IPS DF 4.7 (cell line): ENCODE results near the gene ERC1.

Experiments used
- DNase-seq: peaks from one replicate; pipeline ENCODE4 v3.0.0-alpha.2; 2013; ENCODE audit warnings: low spot score; ENCODE audit errors: extremely low read depth

ERC1 gene

DNA sequence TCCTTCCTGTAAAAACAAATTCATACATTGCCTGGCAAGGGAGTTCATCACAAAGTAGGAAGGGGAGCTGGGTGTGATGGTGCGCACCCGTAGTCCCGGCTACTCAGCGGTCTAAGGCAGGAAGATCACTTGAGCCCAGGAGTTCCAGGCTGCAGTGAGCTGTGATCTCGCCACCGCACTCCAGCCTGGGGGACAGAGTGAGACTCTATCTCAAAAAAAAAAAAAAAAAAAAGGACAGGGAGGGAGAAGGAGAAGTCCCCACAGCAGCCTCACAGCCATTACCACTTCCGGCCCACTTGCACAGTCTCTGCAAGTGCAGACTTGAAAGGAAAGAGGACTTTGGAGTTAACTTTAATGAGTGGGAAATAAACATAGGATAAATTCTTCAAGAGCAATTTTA is 482.4 kb downstream of the ERC1 start:
- no peak for DNase-seq

DNA sequence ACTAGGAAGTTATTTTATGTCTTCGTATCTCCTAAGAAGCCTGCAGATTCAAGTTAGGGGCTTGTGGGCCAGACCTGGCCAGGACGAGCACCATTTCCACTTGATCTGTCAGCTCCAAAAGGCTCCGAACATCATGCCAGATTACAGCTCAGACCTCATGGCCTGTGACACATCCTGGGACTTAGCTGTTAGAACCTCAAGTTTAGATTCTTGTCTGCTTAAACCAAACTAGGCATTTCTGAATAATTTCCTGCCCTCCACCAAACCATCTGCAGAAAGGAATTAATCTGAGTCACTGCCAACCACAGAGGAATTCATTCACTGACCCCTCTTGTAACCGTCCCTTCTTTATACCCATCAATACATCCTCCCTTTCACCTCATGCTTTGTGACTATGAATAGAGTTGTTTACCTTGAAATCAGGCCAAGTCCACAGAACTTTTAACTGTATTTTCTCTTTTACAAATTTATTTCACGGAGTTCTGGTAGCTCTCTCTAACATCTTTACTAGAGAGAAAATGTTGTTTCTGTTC is 483.1 kb downstream of the ERC1 start:
- DNase-seq, result no peak

DNA sequence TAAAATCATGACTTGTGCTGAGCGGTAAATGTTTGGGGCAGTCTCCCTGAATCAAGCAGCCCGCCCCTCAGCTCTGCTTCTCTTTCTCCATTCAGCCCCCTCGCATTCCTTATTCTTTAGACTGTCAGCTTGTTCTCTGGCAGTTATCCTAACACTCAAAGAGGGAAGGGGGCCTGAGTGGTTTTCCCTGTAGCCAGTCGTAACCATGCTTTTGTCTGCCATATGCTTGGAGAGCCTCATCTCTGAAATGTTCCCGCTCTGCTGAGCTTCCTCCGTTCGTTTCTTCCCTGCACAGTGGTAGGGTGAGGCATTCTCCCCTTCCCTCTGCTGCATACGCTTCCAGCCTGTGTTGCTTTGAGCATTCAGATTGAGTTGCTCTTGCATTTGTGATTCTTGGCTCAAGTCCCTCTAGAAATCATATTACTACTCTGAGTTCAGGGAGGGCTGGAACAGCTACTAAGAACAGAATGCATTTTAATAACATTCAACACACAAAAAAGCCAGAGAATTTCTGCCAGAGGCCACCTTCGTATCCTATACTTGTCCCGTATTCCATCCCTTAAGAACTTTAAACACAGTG is 483.6 kb downstream of the ERC1 start:
- DNase-seq, result no peak

GRCh38 chr12:1479645-1480044 is 488.6 kb downstream of the ERC1 start:
- DNase-seq, result no peak

GRCh38 chr12:1481326-1481725 is 490.3 kb downstream of the ERC1 start:
- no peak for DNase-seq

DNA sequence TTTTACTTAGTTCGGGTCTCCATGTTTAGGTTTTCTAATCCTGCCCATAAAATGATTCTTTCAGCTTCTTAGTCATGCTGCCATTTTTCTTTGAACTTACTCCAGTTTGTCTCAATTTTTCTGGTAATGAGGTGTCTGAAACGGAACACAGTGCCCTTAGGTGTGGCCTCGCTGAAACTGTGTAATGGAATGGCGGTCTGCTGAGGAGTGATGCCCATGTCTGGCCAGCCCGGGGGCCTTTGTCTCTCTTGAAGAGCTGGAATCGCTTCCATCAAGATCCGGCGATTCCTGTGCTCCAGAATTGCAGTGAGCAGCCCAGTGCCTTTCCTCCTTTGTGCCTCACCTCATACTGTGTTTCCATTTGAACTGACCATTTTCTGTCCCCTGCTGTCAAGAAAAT is 490.9 kb downstream of the ERC1 start:
- DNase-seq, result no peak

DNA sequence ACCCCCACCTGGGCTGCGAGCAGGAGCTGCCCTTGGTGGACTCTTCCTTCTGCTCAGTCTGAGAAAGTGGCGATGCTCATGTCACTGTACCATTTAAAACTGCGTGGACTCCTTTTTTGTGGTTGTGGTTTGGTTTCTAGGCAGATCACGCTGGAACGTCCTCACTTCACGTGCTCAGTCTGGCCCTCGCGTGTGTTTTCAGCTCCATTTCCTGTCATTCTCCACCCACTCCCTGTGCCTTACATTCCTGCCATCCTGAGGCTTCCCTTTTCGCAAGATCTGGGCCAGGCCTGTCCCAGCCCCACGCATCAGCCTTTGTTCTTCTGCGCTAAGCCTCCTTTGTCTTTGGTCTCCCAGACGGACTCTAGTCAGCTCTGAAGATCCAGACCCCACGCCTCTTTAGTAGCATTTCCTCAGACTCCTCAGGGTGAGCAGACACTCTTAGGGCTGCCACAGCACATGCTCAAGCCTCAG is 497.9 kb downstream of the ERC1 start:
- DNase-seq, result no peak

- DNase-seq, result no peak
Observed at GRCh38 chr12:1491983-1492697, 501.1 kb downstream of the ERC1 start.

- no peak for DNase-seq
Observed at GRCh38 chr12:1493781-1494565, 502.9 kb downstream of the ERC1 start.

GRCh38 chr12:1494856-1495255 is 503.8 kb downstream of the ERC1 start:
- no peak for DNase-seq

DNA sequence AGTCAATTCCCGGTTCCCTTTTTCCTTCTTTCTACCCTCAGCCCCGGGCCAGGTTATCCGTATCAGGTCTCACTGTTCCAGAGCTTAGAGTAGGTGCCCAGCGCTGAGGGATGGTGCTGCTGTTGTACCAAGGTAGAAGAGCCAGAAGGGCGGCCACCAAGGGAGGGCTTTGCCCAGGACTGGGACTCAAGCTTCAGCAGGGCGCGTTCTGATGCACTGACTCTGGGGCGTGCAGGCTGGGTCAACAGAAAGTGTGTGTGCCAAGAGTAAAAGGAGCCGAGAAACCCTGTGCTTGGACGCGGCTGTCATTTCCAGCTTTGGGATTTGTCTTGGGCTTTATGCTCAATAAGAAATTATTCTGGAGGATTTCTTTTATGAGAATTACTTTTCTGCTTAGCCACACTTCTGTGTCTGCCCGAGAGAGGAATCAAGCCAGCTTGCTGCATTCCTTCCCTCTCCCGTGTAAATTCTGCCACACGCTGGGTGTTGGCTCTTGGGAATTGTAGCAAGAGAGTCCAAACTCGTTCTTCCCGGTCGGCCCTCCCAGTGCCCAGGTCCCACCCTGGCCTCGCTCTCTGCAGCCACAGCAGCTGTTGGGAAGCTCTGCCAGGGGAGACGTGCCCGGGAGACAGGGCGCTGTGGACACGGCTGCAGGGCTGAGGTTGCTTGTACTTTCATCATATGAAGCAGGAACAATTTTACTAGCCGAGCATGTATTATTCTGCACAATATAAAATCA is 505.3 kb downstream of the ERC1 start:
- DNase-seq, result no peak

- DNase-seq, result no peak
Observed at GRCh38 chr12:1497161-1497560, 506.1 kb downstream of the ERC1 start.

DNA sequence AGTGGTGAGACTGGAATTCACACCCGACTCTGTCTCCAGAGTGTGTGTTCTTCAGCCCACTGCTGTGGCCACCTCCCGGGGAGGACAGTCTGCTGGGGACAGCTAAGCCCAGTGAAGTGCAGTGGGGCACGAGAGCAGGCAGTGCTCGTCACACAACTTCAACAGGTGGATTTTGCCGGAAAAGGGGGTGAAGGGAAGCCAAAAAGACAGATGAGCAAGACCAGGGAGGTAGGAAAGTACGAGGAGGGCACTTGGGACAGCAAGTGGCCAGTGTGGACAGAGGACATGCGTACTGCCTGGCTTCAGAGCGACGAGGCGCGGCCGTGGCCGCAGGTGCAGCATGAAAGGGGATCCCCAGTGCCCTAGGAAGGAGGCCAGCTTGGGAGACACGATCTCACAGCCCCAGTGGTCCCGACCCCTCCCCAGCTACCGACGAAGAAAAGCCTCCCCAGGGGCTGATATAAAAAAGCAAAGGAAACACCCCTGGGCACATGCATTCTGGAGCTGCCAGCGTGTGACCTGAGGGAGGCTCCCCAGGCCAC is 507.2 kb downstream of the ERC1 start:
- no peak for DNase-seq

GRCh38 chr12:1499351-1499750 is 508.3 kb downstream of the ERC1 start:
- DNase-seq, result no peak

- no peak for DNase-seq
Observed at GRCh38 chr12:1500095-1500801, 509.2 kb downstream of the ERC1 start.

DNA sequence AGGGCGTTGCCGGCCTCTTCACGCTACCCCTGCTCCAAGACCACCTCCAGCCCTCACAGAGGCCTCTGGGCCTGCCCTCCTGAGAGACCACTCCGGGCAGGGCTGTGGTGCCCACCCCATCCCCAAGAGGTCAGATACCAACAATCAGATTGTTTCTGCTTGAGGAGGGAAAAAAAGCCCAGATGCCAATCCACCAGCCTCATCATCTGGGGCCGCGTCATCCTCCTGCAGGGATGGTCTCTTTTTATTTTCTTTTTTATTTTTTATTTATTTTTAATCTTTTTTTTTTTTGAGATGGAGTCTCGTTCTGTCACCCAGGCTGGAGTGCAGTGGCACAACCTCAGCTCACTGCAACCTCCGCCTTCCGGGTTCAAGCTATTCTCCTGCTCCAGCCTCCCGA is 510.0 kb downstream of the ERC1 start:
- no peak for DNase-seq

DNA sequence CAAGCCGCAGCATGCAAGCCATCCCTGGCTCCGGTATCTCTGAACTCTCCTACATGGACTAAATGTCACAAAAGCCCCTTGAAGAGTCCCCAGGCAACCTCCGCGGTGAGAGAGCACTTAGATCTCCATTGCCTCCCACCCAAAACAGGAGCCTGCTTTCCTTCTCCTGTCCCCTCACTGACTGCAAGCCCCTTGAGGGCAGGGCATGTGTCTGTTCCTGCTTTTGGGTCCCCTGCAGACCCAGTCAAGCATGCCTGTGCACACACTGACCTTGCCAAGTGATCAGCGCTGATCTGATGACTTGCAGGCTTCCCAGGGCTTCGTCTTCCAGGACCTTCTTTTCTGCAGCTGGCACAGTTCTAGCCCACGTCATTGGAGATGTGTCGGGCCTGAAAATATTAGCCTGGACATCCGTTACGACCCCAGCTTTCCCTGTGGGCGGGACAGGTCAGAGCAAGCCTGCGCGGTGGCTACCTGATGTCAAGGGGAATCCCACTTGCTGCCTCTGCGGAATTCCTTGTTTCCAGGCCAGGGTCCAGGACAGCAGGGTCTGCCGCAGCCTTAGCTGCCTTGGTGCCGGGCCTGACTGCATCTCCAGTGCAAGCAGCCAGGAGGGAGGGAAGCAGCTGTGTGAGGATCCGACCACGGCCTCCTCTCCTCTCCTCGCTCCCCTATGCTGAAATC is 510.8 kb downstream of the ERC1 start:
- DNase-seq, result no peak

DNA sequence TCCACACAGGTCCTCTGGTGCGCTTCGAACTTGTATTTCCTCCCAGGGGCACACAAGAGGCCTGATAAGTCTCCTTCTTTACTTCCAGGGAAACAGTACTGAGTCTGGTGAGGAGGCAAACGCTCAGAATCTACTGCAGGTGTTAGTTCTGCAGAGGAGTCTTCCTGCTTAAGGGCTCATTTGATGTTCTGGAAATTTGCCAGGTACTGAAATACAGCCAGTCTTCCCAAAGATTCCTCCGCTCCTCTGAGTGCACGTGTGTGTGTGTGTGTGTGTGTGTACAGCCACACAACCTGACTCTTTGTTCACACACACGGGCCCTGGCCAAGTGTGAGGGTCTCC is 511.3 kb downstream of the ERC1 start:
- DNase-seq, result no peak

- DNase-seq, result no peak
Observed at GRCh38 chr12:1502831-1503230, 511.8 kb downstream of the ERC1 start.

DNA sequence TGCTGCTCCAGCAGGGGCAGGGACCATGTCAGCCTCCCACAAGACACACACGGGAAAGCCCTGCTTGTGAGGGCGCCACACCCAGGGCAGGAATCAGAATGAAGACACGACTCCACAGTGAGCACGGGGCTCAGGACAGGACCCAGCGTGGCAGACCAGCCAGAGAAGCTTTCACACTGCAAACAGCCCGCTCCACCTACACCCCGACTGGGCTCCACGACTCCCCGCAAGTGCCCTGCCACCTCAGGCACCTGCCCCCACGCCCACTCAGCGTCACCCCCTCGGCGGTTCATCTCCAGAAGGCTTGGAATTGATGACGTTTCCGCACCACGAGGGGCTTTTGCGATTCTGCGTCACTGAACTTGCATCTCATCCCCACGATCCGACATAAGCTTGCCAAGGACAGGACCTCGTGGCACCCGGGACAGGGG is 512.3 kb downstream of the ERC1 start:
- no peak for DNase-seq
